ENCODE data around the gene KAZN.

KAZN gene

DNA sequence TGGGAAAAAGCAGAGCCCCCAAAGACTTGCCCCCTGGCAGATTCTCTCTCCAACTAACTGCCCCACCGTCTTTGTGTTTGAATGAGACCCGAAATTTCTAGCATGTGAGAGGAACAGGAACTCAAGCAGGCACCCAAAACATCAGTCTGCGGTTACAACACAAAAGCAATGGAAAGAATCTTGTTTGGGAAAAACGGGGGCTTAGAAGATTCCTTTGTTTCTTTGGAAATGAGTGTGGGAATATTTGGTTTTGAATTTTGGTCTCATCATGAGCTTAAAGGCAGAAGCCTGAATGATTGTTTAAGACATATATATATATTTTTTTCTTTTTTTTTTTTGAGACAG, 366.2 kb downstream of the KAZN start:
- TF ChIP-seq, protein P1, sequence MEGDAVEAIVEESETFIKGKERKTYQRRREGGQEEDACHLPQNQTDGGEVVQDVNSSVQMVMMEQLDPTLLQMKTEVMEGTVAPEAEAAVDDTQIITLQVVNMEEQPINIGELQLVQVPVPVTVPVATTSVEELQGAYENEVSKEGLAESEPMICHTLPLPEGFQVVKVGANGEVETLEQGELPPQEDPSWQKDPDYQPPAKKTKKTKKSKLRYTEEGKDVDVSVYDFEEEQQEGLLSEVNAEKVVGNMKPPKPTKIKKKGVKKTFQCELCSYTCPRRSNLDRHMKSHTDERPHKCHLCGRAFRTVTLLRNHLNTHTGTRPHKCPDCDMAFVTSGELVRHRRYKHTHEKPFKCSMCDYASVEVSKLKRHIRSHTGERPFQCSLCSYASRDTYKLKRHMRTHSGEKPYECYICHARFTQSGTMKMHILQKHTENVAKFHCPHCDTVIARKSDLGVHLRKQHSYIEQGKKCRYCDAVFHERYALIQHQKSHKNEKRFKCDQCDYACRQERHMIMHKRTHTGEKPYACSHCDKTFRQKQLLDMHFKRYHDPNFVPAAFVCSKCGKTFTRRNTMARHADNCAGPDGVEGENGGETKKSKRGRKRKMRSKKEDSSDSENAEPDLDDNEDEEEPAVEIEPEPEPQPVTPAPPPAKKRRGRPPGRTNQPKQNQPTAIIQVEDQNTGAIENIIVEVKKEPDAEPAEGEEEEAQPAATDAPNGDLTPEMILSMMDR (IDR thresholded peaks at IDR 0.05; ENCODE audit: low read depth, low read length, missing control alignments) = no peak
- no peak for DNase-seq (ENCODE audit: low read depth)
- H3K4me3 ChIP-seq (ENCODE audit: low read depth, low read length) = no peak overlapping the region

DNA sequence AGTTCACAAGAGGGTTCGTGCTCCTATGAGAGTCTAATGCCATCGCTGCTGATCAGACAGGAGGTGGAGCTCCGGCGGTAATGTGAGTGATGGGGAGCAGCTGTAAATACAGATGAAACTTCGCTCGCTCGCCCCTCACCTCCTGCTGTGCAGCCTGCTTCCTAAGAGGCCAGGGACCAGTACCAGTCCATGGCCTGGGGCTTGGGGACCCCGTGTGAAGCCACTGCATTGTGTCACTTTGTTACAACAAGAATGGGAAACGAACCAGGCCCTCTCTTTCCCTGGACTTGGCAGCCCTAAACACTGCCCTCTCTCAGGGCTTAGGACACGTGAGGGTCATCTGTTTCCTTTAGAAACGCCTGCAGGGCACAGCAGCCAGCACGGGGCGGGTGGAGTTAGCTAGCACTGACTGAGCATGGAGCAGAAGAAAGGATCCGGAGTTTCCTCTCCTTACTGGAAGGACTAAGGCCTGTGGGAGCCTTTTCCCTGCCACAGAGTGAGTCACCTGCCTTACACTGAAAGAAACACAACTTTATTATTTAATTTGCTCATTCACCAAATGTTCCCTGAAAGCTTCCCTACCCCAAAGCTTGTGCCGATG, 369.9 kb downstream of the KAZN start:
- TF ChIP-seq, protein P1 (IDR thresholded peaks at IDR 0.05; ENCODE audit: low read depth, low read length, missing control alignments) = no peak
- no peak overlapping the region for H3K4me3 ChIP-seq (ENCODE audit: low read depth, low read length)
- no peak for DNase-seq (ENCODE audit: low read depth)

DNA sequence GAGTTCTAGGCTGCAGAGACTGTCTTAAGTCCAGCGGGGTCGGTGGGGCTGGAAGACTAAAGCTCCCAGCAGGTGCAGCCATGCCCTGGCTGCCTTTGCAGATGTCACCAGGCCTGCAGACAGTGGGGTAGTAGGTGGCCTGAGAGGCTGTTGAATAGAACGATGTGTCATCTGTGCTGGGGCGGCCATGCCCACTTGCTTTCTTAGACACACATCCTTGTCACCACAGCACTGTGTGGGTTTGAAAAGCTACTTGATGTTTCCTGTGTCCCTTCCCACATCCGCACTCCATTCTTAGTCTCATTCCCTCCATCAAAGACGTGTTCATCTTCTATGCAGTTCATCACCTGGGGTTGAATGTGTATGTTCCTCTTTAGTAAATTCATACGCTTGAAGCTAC, 370.5 kb downstream of the KAZN start:
- H3K4me3 ChIP-seq (ENCODE audit: low read depth, low read length) = no peak overlapping the region
- TF ChIP-seq, protein P1 (IDR thresholded peaks at IDR 0.05; ENCODE audit: low read depth, low read length, missing control alignments) = no peak
- no peak for DNase-seq (ENCODE audit: low read depth)

DNA sequence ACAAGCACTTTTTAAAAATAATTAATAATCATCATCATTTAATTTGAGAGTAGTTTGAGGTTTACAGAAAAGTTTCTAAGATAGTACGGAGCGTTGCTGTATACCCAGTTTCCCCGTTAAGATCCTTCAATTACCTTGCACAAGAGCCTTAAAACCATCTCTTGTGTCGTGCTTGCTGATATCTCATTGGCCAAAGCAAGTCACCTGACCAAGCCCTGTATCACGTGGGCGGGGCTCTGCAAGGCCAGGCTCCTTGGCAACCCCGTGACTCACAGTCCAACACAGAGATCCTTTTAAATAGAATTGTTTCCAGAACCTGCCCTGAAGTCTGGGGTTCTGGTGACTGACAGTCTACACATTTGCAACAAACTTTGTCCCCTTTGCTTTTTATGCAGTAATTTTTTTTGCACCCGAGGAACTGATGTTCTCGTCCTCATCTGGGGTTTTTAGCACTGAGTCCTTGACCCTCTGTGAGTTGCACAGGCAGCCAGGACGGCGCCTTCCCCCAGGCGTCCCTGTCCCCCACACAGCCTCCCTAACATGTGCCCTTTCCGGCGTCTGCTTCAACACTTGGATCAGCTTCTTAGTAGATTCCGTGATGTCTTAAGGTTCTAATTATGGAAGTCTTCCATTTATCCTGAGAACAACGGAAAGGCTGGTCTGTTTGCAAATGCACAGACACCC, 371.8 kb downstream of the KAZN start:
- TF ChIP-seq, protein P1 (IDR thresholded peaks at IDR 0.05; ENCODE audit: low read depth, low read length, missing control alignments) = no peak
- DNase-seq (ENCODE audit: low read depth) = no peak

DNA sequence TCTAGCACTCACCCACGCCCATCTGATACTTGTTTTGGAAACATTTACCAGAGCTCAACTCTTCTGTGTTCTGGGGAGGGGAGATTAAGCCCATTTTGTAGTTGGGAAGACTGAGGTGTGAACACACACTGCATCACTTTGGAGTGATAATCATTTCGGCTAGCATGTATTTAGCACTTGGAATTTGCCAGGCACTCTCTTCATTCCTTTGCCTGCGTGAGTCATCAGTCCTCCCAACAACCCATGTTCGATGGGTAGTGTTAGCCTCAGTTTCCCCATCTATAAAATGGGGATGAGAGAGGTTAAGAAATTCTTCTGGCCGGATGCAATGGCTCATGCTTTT, 372.3 kb downstream of the KAZN start:
- TF ChIP-seq, protein P1 (IDR thresholded peaks at IDR 0.05; ENCODE audit: low read depth, low read length, missing control alignments) = no peak
- H3K4me3 ChIP-seq (ENCODE audit: low read depth, low read length) = no peak overlapping the region
- no peak for DNase-seq (ENCODE audit: low read depth)

More for the DNA sequence above, 371.8 kb downstream of the KAZN start:
- no peak overlapping the region for H3K4me3 ChIP-seq (ENCODE audit: low read depth, low read length)

DNA sequence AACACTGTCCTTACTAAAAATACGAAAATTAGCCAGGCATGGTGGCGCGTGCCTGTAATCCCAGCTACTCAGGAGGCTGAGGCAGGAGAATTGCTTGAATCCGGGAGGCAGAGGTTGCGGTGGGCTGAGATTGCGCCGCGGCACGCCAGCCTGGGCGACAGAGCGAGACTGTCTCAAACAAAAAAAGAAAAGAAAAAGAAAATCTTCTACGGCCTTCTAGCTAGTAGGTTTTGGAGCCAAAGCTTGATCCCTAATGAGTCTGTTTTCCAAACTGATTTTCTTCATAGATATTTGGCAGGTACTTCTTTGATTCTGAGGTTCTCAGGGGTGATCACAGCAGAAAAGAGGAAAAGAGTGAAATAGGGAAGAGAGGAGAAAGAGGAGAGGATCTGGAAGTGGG, 372.7 kb downstream of the KAZN start:
- no peak for DNase-seq (ENCODE audit: low read depth)
- H3K4me3 ChIP-seq (ENCODE audit: low read depth, low read length) = no peak overlapping the region
- TF ChIP-seq, protein P1 (IDR thresholded peaks at IDR 0.05; ENCODE audit: low read depth, low read length, missing control alignments) = no peak

DNA sequence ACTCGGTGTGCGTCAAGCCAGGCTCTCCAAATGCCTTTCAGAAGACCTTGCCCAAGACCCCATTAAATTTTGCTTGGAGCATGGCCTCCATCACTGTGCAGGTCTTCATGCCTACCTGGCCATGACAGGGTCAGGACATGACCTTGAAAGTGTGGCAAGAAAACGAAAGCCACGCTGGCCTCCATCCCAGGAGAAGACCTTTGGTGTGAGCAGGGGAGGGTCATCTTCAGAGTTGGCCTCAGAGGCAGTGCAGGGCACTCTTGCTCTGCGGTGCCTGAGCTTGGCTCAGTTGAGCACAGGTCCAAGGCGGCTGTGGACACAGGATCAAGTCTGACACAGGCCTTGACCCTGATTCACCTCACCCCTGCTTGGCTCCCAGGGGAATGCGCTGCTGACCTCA, 373.6 kb downstream of the KAZN start:
- H3K4me3 ChIP-seq (ENCODE audit: low read depth, low read length) = no peak overlapping the region
- no peak for DNase-seq (ENCODE audit: low read depth)
- TF ChIP-seq, protein P1 (IDR thresholded peaks at IDR 0.05; ENCODE audit: low read depth, low read length, missing control alignments) = no peak

Measured in GM12864 (cell line).